Karpas-422 (cell line): ENCODE results near the gene NFKBIE. TPM values are rescaled to one million over a fixed set of nuclear protein-coding genes. Genes with fewer than 3 reads are reported as not detected.
A peak's percentile ranks its signal among the peaks of the same experiment; 100 is the strongest.
"Not testable (repeated sequence)": the region's sequence is repeated elsewhere in the genome, so short reads cannot be mapped to it uniquely, and the experiment has no call there.

ENCODE experiments used
- DNase-seq: peaks from one replicate; pipeline ENCODE4 v3.0.0-alpha.2; 2015
- H2AFZ ChIP-seq: fragments of 200-600 bp; sonication (generic); 2 replicates; pipeline ENCODE4 v1.6.1; 2014; ENCODE audit warnings: antibody characterized with exemption, low read length, mixed read lengths
- H3K27ac ChIP-seq: fragments of 200-600 bp; sonication (generic); 2 replicates; pipeline ENCODE4 v1.5.1; 2014; ENCODE audit warnings: mild to moderate bottlenecking, low read length, moderate library complexity
- H3K27me3 ChIP-seq: fragments of 200-600 bp; sonication (generic); 2 replicates; pipeline ENCODE4 v1.6.1; 2014; ENCODE audit warnings: low read length, mixed read lengths
- H3K36me3 ChIP-seq: fragments of 200-600 bp; sonication (generic); 2 replicates; pipeline ENCODE4 v1.6.1; 2014; ENCODE audit warnings: low read length, mixed read lengths; ENCODE audit not compliant: insufficient read depth
- H3K4me1 ChIP-seq: fragments of 200-600 bp; sonication (generic); 2 replicates; pipeline ENCODE4 v1.6.1; 2014; ENCODE audit warnings: mild to moderate bottlenecking, low read length, mixed read lengths
- H3K4me2 ChIP-seq: fragments of 200-600 bp; sonication (generic); 2 replicates; pipeline ENCODE4 v1.6.1; 2014; ENCODE audit warnings: low read length, low read depth, mild to moderate bottlenecking; ENCODE audit not compliant: poor library complexity, severe bottlenecking
- H3K4me3 ChIP-seq: fragments of 200-600 bp; sonication (generic); 2 replicates; pipeline ENCODE4 v1.5.1; 2014; ENCODE audit warnings: mild to moderate bottlenecking, antibody characterized with exemption, low read length, mixed read lengths
- H3K79me2 ChIP-seq: fragments of 200-600 bp; sonication (generic); 2 replicates; pipeline ENCODE4 v1.6.1; 2014; ENCODE audit warnings: mild to moderate bottlenecking, low read length, mixed read lengths
- H3K9ac ChIP-seq: fragments of 200-600 bp; sonication (generic); 2 replicates; pipeline ENCODE4 v1.6.0; 2014; ENCODE audit warnings: low read length
- H3K9me2 ChIP-seq: fragments of 200-600 bp; sonication (generic), shearing (Covaris generic); replicated peaks from 2 replicates; pipeline ENCODE4 v1.6.0; 2014; ENCODE audit warnings: mild to moderate bottlenecking, low read length, moderate library complexity; ENCODE audit not compliant: insufficient read depth
- H3K9me3 ChIP-seq: fragments of 300-700, 200-600 bp; sonication (generic); 2 replicates; pipeline ENCODE4 v1.6.1; 2014; ENCODE audit warnings: low read length, mixed read lengths
- H4K20me1 ChIP-seq: fragments of 200-600 bp; sonication (generic); 2 replicates; pipeline ENCODE4 v1.6.1; 2014; ENCODE audit warnings: mild to moderate bottlenecking, antibody characterized with exemption, low read length, low read depth; ENCODE audit not compliant: insufficient read depth
- total RNA-seq: library from RNA; depleted of rRNA; stranded (reverse); fragments of >200 nt; shearing (Covaris generic); gene quantifications from 2 replicates; pipeline ENCODE4 v1.2.3, GENCODE V29; 2014; ENCODE audit warnings: low replicate concordance; rRNA removed

The NFKBIE gene
- total RNA-seq = 22.2 and 26.1 TPM in 2 replicates

- peak within 1 kb of the TSS; percentile 79 for H3K9ac ChIP-seq
- no peaks in the 10 kb centered on the region for H3K9me2 ChIP-seq
- peak within 1 kb of the TSS; percentile 97 for H3K4me2 ChIP-seq
- H4K20me1 ChIP-seq = 0 out of 2 replicates have a peak, but pooled peaks cover 3% of the 10 kb centered on the region
- H3K27me3 ChIP-seq = no peaks in the 10 kb centered on the region
- peak within 1 kb of the TSS; percentile 80 for H3K27ac ChIP-seq
- H3K9me3 ChIP-seq = no peaks in the 10 kb centered on the region
- H2AFZ ChIP-seq = peak within 1 kb of the TSS; percentile 38
- peaks cover 38% of the 10 kb centered on the region for H3K4me1 ChIP-seq
- peaks cover 32% of the 10 kb centered on the region for H3K79me2 ChIP-seq
- H3K36me3 ChIP-seq = peaks cover 5% of the 10 kb centered on the region; the same call in 1 of the 2 replicates
- H3K4me3 ChIP-seq = peak within 1 kb of the TSS; percentile 75
- peak; percentile 86 for DNase-seq
These were observed at the start of gene NFKBIE for GRCh38 chr6:44265007-44265721. Gene NFKBIE (minus strand): TSS chr6:44265551. CDS start chr6:44265346, 205 bp downstream.

- H3K4me3 ChIP-seq, H3K27ac ChIP-seq, H4K20me1 ChIP-seq, H3K9me2 ChIP-seq, H3K36me3 ChIP-seq, H3K27me3 ChIP-seq, H3K9ac ChIP-seq, DNase-seq, H3K4me2 ChIP-seq, H2AFZ ChIP-seq, H3K9me3 ChIP-seq: not testable (repeated sequence)
- peaks cover 21% of the 10 kb centered on the region for H3K4me1 ChIP-seq
- peaks cover 18% of the 10 kb centered on the region for H3K79me2 ChIP-seq
These were observed 49.3 kb upstream of the NFKBIE start for GRCh38 chr6:44314657-44315056.

GRCh38 chr6:44312901-44313788 lies 47.8 kb upstream of the NFKBIE start, which contains the start of gene AARS2:
Gene AARS2 (minus strand): TSS chr6:44313347. CDS start chr6:44313323, 24 bp downstream.
- no peaks in the 10 kb centered on the region for H3K27me3 ChIP-seq
- H3K79me2 ChIP-seq = peaks cover 18% of the 10 kb centered on the region
- H3K4me1 ChIP-seq = peaks cover 18% of the 10 kb centered on the region
- peaks cover 9% of the 10 kb centered on the region; the same call in 1 of the 2 replicates for H3K36me3 ChIP-seq
- H3K9ac ChIP-seq = peak within 1 kb of the TSS; percentile 87
- peak within 1 kb of the TSS; percentile 81 for H3K4me3 ChIP-seq
- peak; percentile 96 for DNase-seq
- H3K27ac ChIP-seq = peak within 1 kb of the TSS; percentile 45; the same call in 1 of the 2 replicates
- H3K9me3 ChIP-seq = no peaks in the 10 kb centered on the region
- H4K20me1 ChIP-seq = no peaks in the 10 kb centered on the region
- H3K9me2 ChIP-seq = no peaks in the 10 kb centered on the region
- peak within 1 kb of the TSS; percentile 72 for H2AFZ ChIP-seq
- peak within 1 kb of the TSS; percentile 69 for H3K4me2 ChIP-seq

- Histone ChIP-seq H3K9me2 (no peaks in the 10 kb centered on the region), H3K9ac (peak overlapping the region; percentile 87), H3K36me3 (peaks cover 9% of the 10 kb centered on the region; the same call in 1 of the 2 replicates), H3K27ac (no peak overlapping the region), H3K27me3 (no peaks in the 10 kb centered on the region), H3K4me1 (peaks cover 14% of the 10 kb centered on the region), H3K4me2 (peak overlapping the region; percentile 69), H3K4me3 (peak overlapping the region; percentile 81; the same call in 1 of the 2 replicates), H3K79me2 (peaks cover 18% of the 10 kb centered on the region), H2AFZ (no peak overlapping the region), H4K20me1 (no peaks in the 10 kb centered on the region), H3K9me3 (no peaks in the 10 kb centered on the region)
- DNase-seq = no peak
These were observed 46.4 kb upstream of the NFKBIE start for GRCh38 chr6:44311767-44312166.

GRCh38 chr6:44311304-44311703 lies 46.0 kb upstream of the NFKBIE start:
- H3K9me3 ChIP-seq = no peaks in the 10 kb centered on the region
- no peaks in the 10 kb centered on the region for H4K20me1 ChIP-seq
- H3K4me2 ChIP-seq = no peak overlapping the region
- DNase-seq = no peak
- H3K9ac ChIP-seq = no peak overlapping the region
- no peak overlapping the region for H3K4me3 ChIP-seq
- no peak overlapping the region for H3K27ac ChIP-seq
- H3K79me2 ChIP-seq = peaks cover 18% of the 10 kb centered on the region
- H3K36me3 ChIP-seq = peaks cover 9% of the 10 kb centered on the region; the same call in 1 of the 2 replicates
- peaks cover 14% of the 10 kb centered on the region for H3K4me1 ChIP-seq
- no peaks in the 10 kb centered on the region for H3K9me2 ChIP-seq
- H2AFZ ChIP-seq = no peak overlapping the region
- H3K27me3 ChIP-seq = no peaks in the 10 kb centered on the region

GRCh38 chr6:44310241-44310640 lies 44.9 kb upstream of the NFKBIE start:
- Histone ChIP-seq H3K36me3 (peaks cover 9% of the 10 kb centered on the region; the same call in 1 of the 2 replicates), H3K9me2 (no peaks in the 10 kb centered on the region), H3K4me3 (no peak overlapping the region), H3K9ac (no peak overlapping the region), H3K79me2 (peaks cover 18% of the 10 kb centered on the region), H3K4me1 (peaks cover 14% of the 10 kb centered on the region), H3K27me3 (no peaks in the 10 kb centered on the region), H2AFZ (no peak overlapping the region), H3K9me3 (no peaks in the 10 kb centered on the region), H3K4me2 (no peak overlapping the region), H3K27ac (no peak overlapping the region), H4K20me1 (no peaks in the 10 kb centered on the region)
- DNase-seq = no peak

GRCh38 chr6:44309631-44310030 lies 44.3 kb upstream of the NFKBIE start:
- Histone ChIP-seq H3K9me2 (no peaks in the 10 kb centered on the region), H2AFZ (no peak overlapping the region), H3K4me3 (no peak overlapping the region), H3K27me3 (no peaks in the 10 kb centered on the region), H3K79me2 (peaks cover 18% of the 10 kb centered on the region), H3K36me3 (peaks cover 9% of the 10 kb centered on the region; the same call in 1 of the 2 replicates), H3K27ac (no peak overlapping the region), H4K20me1 (no peaks in the 10 kb centered on the region), H3K9me3 (no peaks in the 10 kb centered on the region), H3K4me2 (no peak overlapping the region), H3K4me1 (peaks cover 11% of the 10 kb centered on the region), H3K9ac (no peak overlapping the region)
- no peak for DNase-seq

GRCh38 chr6:44309092-44309491 lies 43.7 kb upstream of the NFKBIE start:
- Histone ChIP-seq H4K20me1 (no peaks in the 10 kb centered on the region), H3K4me3 (no peak overlapping the region), H3K9me3 (no peaks in the 10 kb centered on the region), H3K4me2 (no peak overlapping the region), H3K4me1 (peaks cover 11% of the 10 kb centered on the region), H3K27ac (no peak overlapping the region), H3K79me2 (peaks cover 18% of the 10 kb centered on the region), H3K9ac (no peak overlapping the region), H3K9me2 (no peaks in the 10 kb centered on the region), H3K27me3 (no peaks in the 10 kb centered on the region), H3K36me3 (peaks cover 9% of the 10 kb centered on the region; the same call in 1 of the 2 replicates), H2AFZ (no peak overlapping the region)
- no peak for DNase-seq
